ENCODE data around the gene RASGRP4. TPM values are rescaled to one million over a fixed set of nuclear protein-coding genes. Genes with fewer than 3 reads are reported as not detected.

RASGRP4 gene
- total and polyA plus RNA-seq, 10 donors, result 1.7 to 59.9 (median 19.5) TPM

GRCh38 chr19:38374332-38375097, 51.5 kb downstream of the RASGRP4 start, which contains the start of gene PSMD8:
PSMD8 (plus strand) TSS chr19:38374571; CDS start chr19:38374602, 31 bp downstream.
- DNase-seq, result peak; percentile 100
- WGBS, 5 donors, result 0% methylated on average over 25 to 65 of the region's 65 CpGs
- Histone ChIP-seq H3K36me3 (peaks cover 0 to 36% (median 22%) of the 10 kb centered on the region in 6 donors), H3K9me3 (no peaks in the 10 kb centered on the region), H3K4me3 (peak within 1 kb of the TSS; percentile 72 to 92 (median 87)), H3K27me3 (replicated peaks in 1 of 7) (no peaks in the 10 kb centered on the region), H3K27ac (peak within 1 kb of the TSS; percentile 88 to 97 (median 92)), H3K4me1 (peaks cover 12 to 40% (median 26%) of the 10 kb centered on the region in 6 donors)
- intact Hi-C loops (cut with DNase I; ENCODE audit: low total_unique reads), result loop anchor here (5.0 kb wide), 1 partner anchor 37 kb away; the partner anchor contains the start of gene CATSPERG
- peak; percentile 97 to 99 (median 97) for TF ChIP-seq POLR2AphosphoS5 (IDR thresholded peaks at IDR 0.05)
- TF ChIP-seq, protein P1, sequence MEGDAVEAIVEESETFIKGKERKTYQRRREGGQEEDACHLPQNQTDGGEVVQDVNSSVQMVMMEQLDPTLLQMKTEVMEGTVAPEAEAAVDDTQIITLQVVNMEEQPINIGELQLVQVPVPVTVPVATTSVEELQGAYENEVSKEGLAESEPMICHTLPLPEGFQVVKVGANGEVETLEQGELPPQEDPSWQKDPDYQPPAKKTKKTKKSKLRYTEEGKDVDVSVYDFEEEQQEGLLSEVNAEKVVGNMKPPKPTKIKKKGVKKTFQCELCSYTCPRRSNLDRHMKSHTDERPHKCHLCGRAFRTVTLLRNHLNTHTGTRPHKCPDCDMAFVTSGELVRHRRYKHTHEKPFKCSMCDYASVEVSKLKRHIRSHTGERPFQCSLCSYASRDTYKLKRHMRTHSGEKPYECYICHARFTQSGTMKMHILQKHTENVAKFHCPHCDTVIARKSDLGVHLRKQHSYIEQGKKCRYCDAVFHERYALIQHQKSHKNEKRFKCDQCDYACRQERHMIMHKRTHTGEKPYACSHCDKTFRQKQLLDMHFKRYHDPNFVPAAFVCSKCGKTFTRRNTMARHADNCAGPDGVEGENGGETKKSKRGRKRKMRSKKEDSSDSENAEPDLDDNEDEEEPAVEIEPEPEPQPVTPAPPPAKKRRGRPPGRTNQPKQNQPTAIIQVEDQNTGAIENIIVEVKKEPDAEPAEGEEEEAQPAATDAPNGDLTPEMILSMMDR (IDR thresholded peaks at IDR 0.05 in 8 of 11, conservative IDR thresholded peaks at IDR 0.05 in 3 of 11), result peak in 9 of 11 experiments; percentile 5 to 78 (median 49)
- peak; percentile 78 to 84 (median 83) for TF ChIP-seq POLR2A (IDR thresholded peaks at IDR 0.05)

- 72 to 83% (median 76%) methylated on average over 6 of the region's 6 CpGs for WGBS, 5 donors
Observed at GRCh38 chr19:38373907-38374331, 52.1 kb downstream of the RASGRP4 start.

DNA sequence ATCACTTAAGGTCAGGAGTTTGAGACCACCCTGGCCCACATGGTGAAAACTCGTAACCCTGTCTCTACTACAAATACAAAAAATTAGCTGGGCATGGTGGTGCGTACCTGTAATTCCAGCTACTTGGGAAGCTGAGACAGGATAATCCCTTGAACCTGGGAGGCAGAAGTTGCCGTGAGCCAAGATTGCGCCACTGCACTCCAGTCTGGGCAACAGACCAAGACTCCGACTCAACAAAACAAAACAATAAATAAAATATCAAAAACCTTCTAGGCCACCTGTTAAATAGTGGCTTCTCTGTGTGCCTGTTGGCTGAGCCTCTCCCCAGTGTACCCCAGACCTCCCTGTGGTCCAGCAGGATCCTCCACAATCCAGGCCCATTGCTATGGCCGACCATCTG, 54.9 kb downstream of the RASGRP4 start:
- WGBS, 5 donors, result 76 to 90% (median 81%) methylated on average over 6 of the region's 6 CpGs
- Histone ChIP-seq H3K4me3 (no peak overlapping the region), H3K9me3 (no peaks in the 10 kb centered on the region), H3K27ac (no peak overlapping the region), H3K27me3 (replicated peaks in 1 of 7) (peaks cover 0 to 25% (median 0%) of the 10 kb centered on the region in 7 donors), H3K36me3 (peaks cover 0 to 2% (median under 1%) of the 10 kb centered on the region in 6 donors), H3K4me1 (peaks cover 8 to 19% (median 14%) of the 10 kb centered on the region in 6 donors)
- no peak for DNase-seq
- TF ChIP-seq POLR2AphosphoS5 (IDR thresholded peaks at IDR 0.05) (no peak), POLR2A (IDR thresholded peaks at IDR 0.05) (no peak)
- TF ChIP-seq, protein P1 (IDR thresholded peaks at IDR 0.05 in 8 of 11, conservative IDR thresholded peaks at IDR 0.05 in 3 of 11), result no peak
- intact Hi-C loops (cut with DNase I; ENCODE audit: low total_unique reads), result loop anchor here (5.0 kb wide), 1 partner anchor 34 kb away; the partner anchor contains the start of gene CATSPERG

More at GRCh38 chr19:38373907-38374331, 52.1 kb downstream of the RASGRP4 start:
- Histone ChIP-seq H3K4me1 (peaks cover 12 to 40% (median 26%) of the 10 kb centered on the region in 6 donors), H3K9me3 (no peaks in the 10 kb centered on the region), H3K27ac (peak overlapping the region; percentile 84 to 97 (median 92)), H3K4me3 (peak overlapping the region in 7 of 8 donors; percentile 10 to 92 (median 83)), H3K36me3 (peaks cover 0 to 30% (median 16%) of the 10 kb centered on the region in 6 donors), H3K27me3 (replicated peaks in 1 of 7) (peaks cover 0 to 3% (median 0%) of the 10 kb centered on the region in 7 donors)
- TF ChIP-seq POLR2A (IDR thresholded peaks at IDR 0.05) (no peak), POLR2AphosphoS5 (IDR thresholded peaks at IDR 0.05) (no peak)
- TF ChIP-seq, protein P1 (IDR thresholded peaks at IDR 0.05 in 8 of 11, conservative IDR thresholded peaks at IDR 0.05 in 3 of 11), result no peak
- intact Hi-C loops (cut with DNase I; ENCODE audit: low total_unique reads), result loop anchor here (5.0 kb wide), 1 partner anchor 37 kb away; the partner anchor contains the start of gene CATSPERG
- no peak for DNase-seq
